Measurements from ENCODE around the gene SFTPD. TPM values are rescaled to one million over a fixed set of nuclear protein-coding genes. Genes with fewer than 3 reads are reported as not detected.

The SFTPD gene
- total and polyA plus RNA-seq, 2 of the 13 experiments (the other 11 are each of a cell fraction or from before 2014, with no cell fraction given): not detected

- DNase-seq (ENCODE audit: low spot score) (no peak), FAIRE-seq (no peak), ATAC-seq (peak; percentile 85)
- BruUV-seq (replicated peaks): no TSS peak
- H3K9ac ChIP-seq (ENCODE audit: insufficient read depth, low read depth, low read length): no peak overlapping the region
- intact Hi-C loops (cut with micrococcal nuclease; ENCODE audit: unreplicated experiment) (no loop called here), in situ Hi-C loops (cut with HindIII; ENCODE audit: extremely low pct_ligation_motif_present, low pct_unique_long_range_greater_than_20kb) (no loop called here)
- 9% methylated on average over 34 of the region's 58 CpGs for WGBS (ENCODE audit: low lambda C conversion rate)
- H3K9me3 ChIP-seq (ENCODE audit: low read length): no peaks in the 10 kb centered on the region
- no peaks in the 10 kb centered on the region for H3K36me3 ChIP-seq (replicated peaks in 1 of 2; ENCODE audit: control insufficient read depth in 1 of 2, insufficient read depth in 2 of 2, low read length in 2 of 2)
- CTCF ChIA-PET (ENCODE audit: low intra/inter-chr PET ratio, low total read pairs): no interaction called here
- peak overlapping the region; percentile 18 to 70 (median 31) for H3K4me3 ChIP-seq (replicated peaks in 1 of 3; ENCODE audit: insufficient read depth in 1 of 3, low read depth in 2 of 3, low read length in 3 of 3)
- no peaks in the 10 kb centered on the region for H3K79me2 ChIP-seq (ENCODE audit: insufficient read depth, low read length)
- no peak overlapping the region for H3K27ac ChIP-seq (ENCODE audit: extremely low read length, insufficient read depth, low read length)
- H3K4me1 ChIP-seq (ENCODE audit: insufficient read depth, low read length): peaks cover 11% of the 10 kb centered on the region; the same call in 1 of the 2 replicates
- H3K4me2 ChIP-seq (ENCODE audit: low read depth, low read length): peak overlapping the region; percentile 81
- POLR2A ChIA-PET: no interaction called here
- H2AFZ ChIP-seq (ENCODE audit: low read length): peak overlapping the region; percentile 23
- peaks cover 1 to 27% of the 10 kb centered on the region in 2 experiments; a peak in 2 of 5 replicates for H3K27me3 ChIP-seq (ENCODE audit: control insufficient read depth in 1 of 2, insufficient read depth in 2 of 2, low read length in 2 of 2)
- H4K20me1 ChIP-seq (ENCODE audit: insufficient read depth, low read length): no peaks in the 10 kb centered on the region
- TF ChIP-seq ZFX (CRISPR knock-in tag; IDR thresholded peaks at IDR 0.05; ENCODE audit: low read depth) (0 out of 2 replicates have a peak, but pooled peaks have one; percentile 13), ZNF512B (CRISPR knock-in tag; IDR thresholded peaks at IDR 0.05; ENCODE audit: borderline replicate concordance) (0 out of 2 replicates have a peak, but pooled peaks have one; percentile 42), MAZ (IDR thresholded peaks at IDR 0.05; ENCODE audit: borderline replicate concordance, low read depth, low read length) (no peak), MAZ (CRISPR knock-in tag; IDR thresholded peaks at IDR 0.05; ENCODE audit: low read depth) (peak; percentile 24; the same call in 1 of the 2 replicates), SAFB2 (CRISPR knock-in tag; IDR thresholded peaks at IDR 0.05; ENCODE audit: borderline replicate concordance, low read depth) (no peak), ZNF17 (CRISPR knock-in tag; IDR thresholded peaks at IDR 0.05) (no peak), PITX1 (CRISPR knock-in tag; IDR thresholded peaks at IDR 0.05) (peak; percentile 36; the same call in 1 of the 2 replicates), EED (CRISPR knock-in tag; IDR thresholded peaks at IDR 0.05) (peak; percentile 70; the same call in 1 of the 2 replicates), ZNF572 (CRISPR knock-in tag; IDR thresholded peaks at IDR 0.05) (0 out of 2 replicates have a peak, but pooled peaks have one; percentile 22), RNF2 (conservative IDR thresholded peaks at IDR 0.05; ENCODE audit: low read depth) (0 out of 2 replicates have a peak, but pooled peaks have one; percentile 38), GABPB1 (CRISPR knock-in tag; IDR thresholded peaks at IDR 0.05) (peak; percentile 53; the same call in 1 of the 2 replicates), UBTF (CRISPR knock-in tag; IDR thresholded peaks at IDR 0.05) (peak; percentile 34; the same call in 1 of the 2 replicates), ZSCAN29 (CRISPR knock-in tag; conservative IDR thresholded peaks at IDR 0.05) (0 out of 2 replicates have a peak, but pooled peaks have one; percentile 43), ZNF777 (CRISPR knock-in tag; IDR thresholded peaks at IDR 0.05) (peak; percentile 37; the same call in 1 of the 2 replicates), ZNF263 (CRISPR knock-in tag; IDR thresholded peaks at IDR 0.05) (peak; percentile 93), ZNF598 (CRISPR knock-in tag; IDR thresholded peaks at IDR 0.05; ENCODE audit: borderline replicate concordance) (no peak), ZNF337 (CRISPR knock-in tag; IDR thresholded peaks at IDR 0.05; ENCODE audit: borderline replicate concordance, low read depth) (no peak), MTF2 (CRISPR knock-in tag; IDR thresholded peaks at IDR 0.05; ENCODE audit: borderline replicate concordance) (peak; percentile 55; the same call in 1 of the 2 replicates)
Observed at GRCh38 chr10:79904671-79905321, 44.1 kb downstream of the SFTPD start.
